SU-DHL-6 (cell line): ENCODE measurements around the gene CETP.

ENCODE experiments used
- H2AFZ ChIP-seq: fragments of 200-600 bp; sonication (generic); 2 replicates; pipeline ENCODE4 v1.6.1; 2014; ENCODE audit warnings: low read depth, mild to moderate bottlenecking, moderate library complexity, mixed read lengths, antibody characterized with exemption, low read length; ENCODE audit not compliant: severe bottlenecking
- H3F3A ChIP-seq: fragments of 200-600 bp; shearing (Covaris generic); 2 replicates; pipeline ENCODE4 v1.6.0; 2016; ENCODE audit warnings: antibody characterized with exemption, mild to moderate bottlenecking; ENCODE audit not compliant: insufficient read depth
- H3K27ac ChIP-seq: fragments of 200-600 bp; sonication (generic); 2 replicates; pipeline ENCODE4 v1.5.1; 2016; ENCODE audit warnings: low read depth, mild to moderate bottlenecking, low read length, moderate library complexity, mixed read lengths
- H3K27me3 ChIP-seq: fragments of 200-600 bp; sonication (generic), shearing (Covaris generic); 2 replicates; pipeline ENCODE4 v1.6.0; 2014; ENCODE audit warnings: mild to moderate bottlenecking, low read length
- H3K36me3 ChIP-seq: fragments of 200-600 bp; sonication (generic); 2 replicates; pipeline ENCODE4 v1.6.1; 2014; ENCODE audit warnings: mild to moderate bottlenecking, low read length, mixed read lengths
- H3K4me2 ChIP-seq: fragments of 300-600, 200-600 bp; shearing (Covaris generic), sonication (generic); 2 replicates; pipeline ENCODE4 v1.6.0; 2014; ENCODE audit warnings: low read length, low read depth, mild to moderate bottlenecking; ENCODE audit not compliant: poor library complexity, severe bottlenecking
- H3K4me3 ChIP-seq: fragments of 200-600 bp; sonication (generic); 2 replicates; pipeline ENCODE4 v1.5.1; 2014; ENCODE audit warnings: antibody characterized with exemption, low read length, mild to moderate bottlenecking, mixed read lengths; ENCODE audit not compliant: insufficient read depth, poor library complexity, severe bottlenecking
- H3K79me2 ChIP-seq: fragments of 200-600 bp; sonication (generic); 2 replicates; pipeline ENCODE4 v1.6.1; 2014; ENCODE audit warnings: mild to moderate bottlenecking, low read length, moderate library complexity; ENCODE audit not compliant: insufficient read depth
- H3K9ac ChIP-seq: fragments of 200-600 bp; sonication (generic); 2 replicates; pipeline ENCODE4 v1.7.0; 2014; ENCODE audit warnings: mild to moderate bottlenecking, low read length
- H3K9me2 ChIP-seq: fragments of 200-600 bp; sonication (generic); replicated peaks from 2 replicates; pipeline ENCODE4 v1.6.1; 2014; ENCODE audit warnings: low read length; ENCODE audit not compliant: insufficient read depth
- H3K9me3 ChIP-seq: fragments of 200-600 bp; sonication (generic); 2 replicates; pipeline ENCODE4 v1.6.1; 2014; ENCODE audit warnings: low read length, mixed read lengths; ENCODE audit not compliant: insufficient read depth
- H4K20me1 ChIP-seq: fragments of 200-600 bp; sonication (generic); 2 replicates; pipeline ENCODE4 v1.6.1; 2014; ENCODE audit warnings: low read depth, mild to moderate bottlenecking, antibody characterized with exemption, low read length, moderate library complexity, mixed read lengths
- EZH2phosphoT487 ChIP-seq: fragments of 200-600 bp; sonication (generic), shearing (Covaris generic); conservative IDR thresholded peaks from 2 replicates; pipeline ENCODE4 v1.6.1; 2018; ENCODE audit warnings: mild to moderate bottlenecking, antibody characterized with exemption, low read length, moderate library complexity, mixed read lengths
- TF ChIP-seq, protein P1 (sequence below): fragments of 200-600 bp; sonication (generic); IDR thresholded peaks from one replicate; pipeline ENCODE4 v1.5.1; 2017; ENCODE audit warnings: antibody characterized with exemption, mild to moderate bottlenecking, low read length, moderate library complexity; ENCODE audit not compliant: insufficient read depth, poor library complexity, severe bottlenecking

Gene CETP

GRCh38 chr16:56999409-57000270, 37.9 kb downstream of the CETP start:
- no peaks in the 10 kb centered on the region for H3F3A ChIP-seq
- no peaks in the 10 kb centered on the region for H3K36me3 ChIP-seq
- H3K4me2 ChIP-seq = no peak overlapping the region
- no peak overlapping the region for H3K27ac ChIP-seq
- no peak overlapping the region for H2AFZ ChIP-seq
- no peak overlapping the region for H3K9ac ChIP-seq
- no peaks in the 10 kb centered on the region for H3K79me2 ChIP-seq
- no peaks in the 10 kb centered on the region for H4K20me1 ChIP-seq
- no peaks in the 10 kb centered on the region for H3K9me2 ChIP-seq
- no peaks in the 10 kb centered on the region for H3K9me3 ChIP-seq
- TF ChIP-seq EZH2phosphoT487 = no peak
- TF ChIP-seq, protein P1, sequence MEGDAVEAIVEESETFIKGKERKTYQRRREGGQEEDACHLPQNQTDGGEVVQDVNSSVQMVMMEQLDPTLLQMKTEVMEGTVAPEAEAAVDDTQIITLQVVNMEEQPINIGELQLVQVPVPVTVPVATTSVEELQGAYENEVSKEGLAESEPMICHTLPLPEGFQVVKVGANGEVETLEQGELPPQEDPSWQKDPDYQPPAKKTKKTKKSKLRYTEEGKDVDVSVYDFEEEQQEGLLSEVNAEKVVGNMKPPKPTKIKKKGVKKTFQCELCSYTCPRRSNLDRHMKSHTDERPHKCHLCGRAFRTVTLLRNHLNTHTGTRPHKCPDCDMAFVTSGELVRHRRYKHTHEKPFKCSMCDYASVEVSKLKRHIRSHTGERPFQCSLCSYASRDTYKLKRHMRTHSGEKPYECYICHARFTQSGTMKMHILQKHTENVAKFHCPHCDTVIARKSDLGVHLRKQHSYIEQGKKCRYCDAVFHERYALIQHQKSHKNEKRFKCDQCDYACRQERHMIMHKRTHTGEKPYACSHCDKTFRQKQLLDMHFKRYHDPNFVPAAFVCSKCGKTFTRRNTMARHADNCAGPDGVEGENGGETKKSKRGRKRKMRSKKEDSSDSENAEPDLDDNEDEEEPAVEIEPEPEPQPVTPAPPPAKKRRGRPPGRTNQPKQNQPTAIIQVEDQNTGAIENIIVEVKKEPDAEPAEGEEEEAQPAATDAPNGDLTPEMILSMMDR = no peak
- no peak overlapping the region for H3K4me3 ChIP-seq
- no peaks in the 10 kb centered on the region for H3K27me3 ChIP-seq

- Histone ChIP-seq H3K27ac (no peak overlapping the region), H3K4me2 (no peak overlapping the region), H3K4me3 (no peak overlapping the region), H3K36me3 (no peaks in the 10 kb centered on the region), H4K20me1 (no peaks in the 10 kb centered on the region), H2AFZ (no peak overlapping the region), H3F3A (no peaks in the 10 kb centered on the region), H3K9ac (no peak overlapping the region), H3K9me2 (no peaks in the 10 kb centered on the region), H3K9me3 (no peaks in the 10 kb centered on the region), H3K79me2 (no peaks in the 10 kb centered on the region), H3K27me3 (no peaks in the 10 kb centered on the region)
- no peak for TF ChIP-seq EZH2phosphoT487
- TF ChIP-seq, protein P1 = no peak
Observed at GRCh38 chr16:57000271-57001025, 38.7 kb downstream of the CETP start.

DNA sequence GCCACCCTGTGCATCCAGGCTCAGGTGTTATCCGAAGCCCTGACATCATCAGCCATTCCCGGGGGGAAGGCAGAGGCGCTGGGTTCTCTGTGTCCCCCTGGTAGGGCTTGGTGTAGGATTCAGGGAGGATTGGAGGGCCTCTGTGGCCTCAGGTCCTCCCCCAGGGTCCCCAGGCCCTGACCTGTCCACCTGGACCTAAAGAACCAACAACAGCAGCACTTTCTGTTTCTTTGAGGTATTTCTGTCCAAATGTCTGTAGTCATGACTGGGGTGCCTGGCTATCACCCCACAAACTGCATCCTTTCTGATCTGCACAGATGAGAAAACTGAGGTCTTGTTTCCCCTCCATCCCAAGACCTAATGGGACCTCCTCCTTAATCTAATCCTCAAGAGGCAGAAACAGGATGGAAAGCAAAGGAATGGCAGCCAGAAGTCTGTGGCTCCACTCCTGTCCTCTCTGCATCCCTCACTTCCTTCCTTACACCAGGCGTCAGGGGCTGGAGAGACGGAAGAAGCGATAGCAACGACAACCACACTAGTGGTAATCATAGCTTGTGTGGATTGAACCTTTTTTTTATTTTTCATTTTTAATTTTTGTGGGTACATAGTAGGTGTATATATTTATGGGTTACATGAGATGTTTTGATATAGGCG, 39.4 kb downstream of the CETP start:
- Histone ChIP-seq H3K36me3 (no peaks in the 10 kb centered on the region), H3K9me3 (no peaks in the 10 kb centered on the region), H3K4me3 (no peak overlapping the region), H3K27me3 (no peaks in the 10 kb centered on the region), H2AFZ (no peak overlapping the region), H3K79me2 (no peaks in the 10 kb centered on the region), H3K4me2 (no peak overlapping the region), H3K9ac (no peak overlapping the region), H3K9me2 (no peaks in the 10 kb centered on the region), H4K20me1 (no peaks in the 10 kb centered on the region), H3F3A (no peaks in the 10 kb centered on the region), H3K27ac (no peak overlapping the region)
- TF ChIP-seq, protein P1 = no peak
- TF ChIP-seq EZH2phosphoT487 = no peak
